GM10266 (cell line): ENCODE results near the gene LHX2.

Experiments used
- DNase-seq: peaks from one replicate; pipeline ENCODE4 v3.0.0; 2012; ENCODE audit errors: extremely low spot score
- CTCF ChIP-seq: IDR thresholded peaks from 2 replicates; pipeline ENCODE4 v1.5.1; 2012; ENCODE audit warnings: mild to moderate bottlenecking, low read depth; ENCODE audit not compliant: control insufficient read depth, insufficient read depth; ENCODE audit errors: missing control alignments

LHX2 gene

GRCh38 chr9:124054582-124055227 lies 43.1 kb downstream of the LHX2 start:
- peak; percentile 76 for DNase-seq

GRCh38 chr9:124060844-124061605 lies 49.5 kb downstream of the LHX2 start:
- no peak for DNase-seq
- no peak for TF ChIP-seq CTCF

More at GRCh38 chr9:124054582-124055227, 43.1 kb downstream of the LHX2 start:
- TF ChIP-seq CTCF: peak; percentile 16

GRCh38 chr9:124062172-124062571 lies 50.6 kb downstream of the LHX2 start:
- TF ChIP-seq CTCF: no peak
- DNase-seq: no peak

GRCh38 chr9:124066783-124067577 lies 55.4 kb downstream of the LHX2 start:
- TF ChIP-seq CTCF: no peak
- no peak for DNase-seq

GRCh38 chr9:124068251-124068650 lies 56.7 kb downstream of the LHX2 start:
- DNase-seq: no peak
- TF ChIP-seq CTCF: no peak

- no peak for DNase-seq
- TF ChIP-seq CTCF: no peak
Measured at GRCh38 chr9:124074746-124075145, 63.2 kb downstream of the LHX2 start.
